A549 (cell line): ENCODE results near the gene SINHCAF. TPM values are rescaled to one million over a fixed set of nuclear protein-coding genes. Genes with fewer than 3 reads are reported as not detected.
A peak's percentile ranks its signal among the peaks of the same experiment; 100 is the strongest.

Source experiments
- ATAC-seq, 2 experiments: fragments of 200-7000 bp in 1 of 2; fragments of >200 bp in 1 of 2; cut with Nextera tagmentation in 1 of 2; cut with Tn5 transposase in 1 of 2; 3 replicates each; pipeline versions ENCODE4 v1.8.0 to v1.9.1; 2018 to 2020; ENCODE audit warnings: mild to moderate bottlenecking in 1 of 2, moderate library complexity in 1 of 2
- CTCF ChIA-PET: fragments of 300-600 bp; sonication (Branson Sonifier 250); formaldehyde crosslinking; extraction: SDS; loops from one replicate; lab custom pipeline; 2021; ENCODE audit warnings: antibody characterized with exemption, inconsistent platforms; lab: Yijun Ruan, JAX
- POLR2A ChIA-PET: fragments of 350-600 bp; formaldehyde crosslinking; extraction: SDS; loops from one replicate; lab custom pipeline; 2021; ENCODE audit warnings: antibody characterized with exemption, inconsistent platforms; lab: Yijun Ruan, JAX
- DNase-seq, 2 experiments: peaks; one replicate each; pipeline versions ENCODE4 v3.0.0 to v3.0.0-alpha.2; 2011 to 2016; ENCODE audit warnings: low read depth in 1 of 2, low spot score in 1 of 2
- FAIRE-seq: peaks from 2 replicates; lab custom pipeline; 2011; peaks lifted over from hg19 to GRCh38; lab: Jason Lieb, UNC
- H3K27ac ChIP-seq, 2 experiments: fragments of >200 bp; sonication (Bioruptor Twin); formaldehyde crosslinking; 3 replicates each; pipeline ENCODE4 v1.5.1; 2016 to 2017
- H3K4me1 ChIP-seq: fragments of >200 bp; sonication (Bioruptor Twin); formaldehyde crosslinking; 3 replicates; pipeline ENCODE4 v1.6.1; 2016
- H3K4me2 ChIP-seq: fragments of >200 bp; sonication (Bioruptor Twin); formaldehyde crosslinking; 3 replicates; pipeline ENCODE4 v1.6.1; 2016
- H3K4me3 ChIP-seq: fragments of >200 bp; sonication (Bioruptor Twin); formaldehyde crosslinking; 3 replicates; pipeline ENCODE4 v1.5.1; 2016
- H3K9me3 ChIP-seq: fragments of >200 bp; sonication (Bioruptor Twin); formaldehyde crosslinking; 3 replicates; pipeline ENCODE4 v1.6.1; 2016
- CBX8 ChIP-seq: fragments of 200-600 bp; sonication (generic); IDR thresholded peaks from 2 replicates; pipeline ENCODE4 v1.6.1; 2016
- CEBPB ChIP-seq, 2 experiments: fragments of >200 bp in 1 of 2; sonication (Bioruptor Twin) in 1 of 2; formaldehyde crosslinking in 1 of 2; IDR thresholded peaks; 2 replicates each; pipeline ENCODE4 v1.6.1; 2012 to 2016
- EHF ChIP-seq: fragments of 250-450 bp; sonication (Bioruptor Pico); IDR thresholded peaks from 2 replicates; pipeline ENCODE4 v1.5.0; 2020; ENCODE audit warnings: mild to moderate bottlenecking
- EHMT2 ChIP-seq: fragments of 200-600 bp; sonication (generic); IDR thresholded peaks from 2 replicates; pipeline ENCODE4 v1.6.1; 2016; ENCODE audit warnings: antibody characterized with exemption, low read depth, mild to moderate bottlenecking, moderate library complexity
- EP300 ChIP-seq, 2 experiments: fragments of >200 bp; sonication (Bioruptor Twin); formaldehyde crosslinking; IDR thresholded peaks; 2 replicates in 1 of 2; 3 replicates in 1 of 2; pipeline ENCODE4 v1.6.1; 2016 to 2017
- ESRRA ChIP-seq: fragments of 150-350 bp; IDR thresholded peaks from 2 replicates; pipeline ENCODE4 v1.6.1; 2014; ENCODE audit warnings: mild to moderate bottlenecking, low read length, borderline replicate concordance
- HOXB13 ChIP-seq: fragments of 250-450 bp; sonication (Bioruptor Pico); IDR thresholded peaks from 2 replicates; pipeline ENCODE4 v1.5.0; 2020; ENCODE audit warnings: low read depth, mild to moderate bottlenecking, moderate library complexity
- JUN ChIP-seq, 2 experiments: fragments of >200 bp; sonication (Bioruptor Twin); formaldehyde crosslinking; IDR thresholded peaks; 2 replicates in 1 of 2; 3 replicates in 1 of 2; pipeline ENCODE4 v1.6.1; 2016 to 2017
- KDM5A ChIP-seq: fragments of 200-600 bp; sonication (generic); IDR thresholded peaks from 2 replicates; pipeline ENCODE4 v1.6.1; 2016; ENCODE audit warnings: antibody characterized with exemption, mild to moderate bottlenecking
- MAFK ChIP-seq: fragments of 450-650 bp; IDR thresholded peaks from 2 replicates; pipeline ENCODE4 v1.6.1; 2014; ENCODE audit not compliant: partially characterized antibody
- MAZ ChIP-seq: fragments of 150-350 bp; IDR thresholded peaks from 2 replicates; pipeline ENCODE4 v1.6.1; 2014; ENCODE audit warnings: antibody characterized with exemption, low read depth, low read length, borderline replicate concordance
- MYC ChIP-seq: IDR thresholded peaks from 2 replicates; pipeline ENCODE4 v1.6.1; 2012; ENCODE audit warnings: mild to moderate bottlenecking, inconsistent platforms, low read length, improper control_type of control experiment, borderline replicate concordance
- NFE2L2 ChIP-seq: fragments of 150-350 bp; conservative IDR thresholded peaks from 2 replicates; pipeline ENCODE4 v1.6.1; 2014; ENCODE audit warnings: low read length
- POLR2A ChIP-seq: IDR thresholded peaks from 2 replicates; pipeline ENCODE4 v1.6.1; 2012; ENCODE audit warnings: mild to moderate bottlenecking, low read length
- RARB ChIP-seq: fragments of 250-450 bp; sonication (Bioruptor Pico); IDR thresholded peaks from 2 replicates; pipeline ENCODE4 v1.8.0; 2021; ENCODE audit warnings: mild to moderate bottlenecking, moderate library complexity
- RCOR1 ChIP-seq: fragments of 150-350 bp; IDR thresholded peaks from 2 replicates; pipeline ENCODE4 v1.6.1; 2014; ENCODE audit warnings: antibody characterized with exemption, low read length, low read depth
- RFX5 ChIP-seq: fragments of 450-650 bp; IDR thresholded peaks from 2 replicates; pipeline ENCODE4 v1.7.1; 2014; ENCODE audit warnings: antibody characterized with exemption, mild to moderate bottlenecking, moderate library complexity
- SMC3 ChIP-seq: fragments of >200 bp; sonication (Bioruptor Twin); formaldehyde crosslinking; IDR thresholded peaks from 3 replicates; pipeline ENCODE4 v1.6.1; 2018; ENCODE audit warnings: inconsistent platforms
- TP53 ChIP-seq: fragments of 250-450 bp; sonication (Bioruptor Pico); IDR thresholded peaks from 2 replicates; pipeline ENCODE4 v1.5.0; 2021; ENCODE audit warnings: mild to moderate bottlenecking, moderate library complexity
- ZC3H11A ChIP-seq: fragments of 450-650 bp; IDR thresholded peaks from 2 replicates; pipeline ENCODE4 v1.6.1; 2014; ENCODE audit warnings: antibody characterized with exemption, mild to moderate bottlenecking
- ZSCAN20 ChIP-seq: fragments of 250-450 bp; sonication (Bioruptor Pico); IDR thresholded peaks from 2 replicates; pipeline ENCODE4 v1.8.0; 2022; ENCODE audit warnings: mild to moderate bottlenecking, moderate library complexity
- WGBS: methylation state at CpG from one replicate; pipeline ENCODE4 v1.1.6; 2017; ENCODE audit errors: missing lambda C conversion rate; 5-methylcytosine and 5-hydroxymethylcytosine counted together
- polyA plus RNA-seq, 4 experiments: library from polyadenylated mRNA; depleted of rRNA in 3 of 4; stranded (reverse); fragments of >200 nt; fragmentation: RNase III in 1 of 4; extraction: RNeasy Plus Mini Kit Qiagen cat#74134 plus additional on column Dnase treatment in 1 of 4; gene quantifications; 2 replicates in 3 of 4; 3 replicates in 1 of 4; pipeline ENCODE4 v1.2.3, GENCODE V29; 2011 to 2017
- TF ChIP-seq, protein P1 (sequence below): fragments of 200-600 bp; sonication (generic); IDR thresholded peaks from 2 replicates; pipeline ENCODE4 v1.6.1; 2016; ENCODE audit warnings: antibody characterized with exemption, mild to moderate bottlenecking, moderate library complexity
- TF ChIP-seq, protein P2 (sequence below): IDR thresholded peaks from 2 replicates; pipeline ENCODE4 v1.6.1; 2012; ENCODE audit warnings: low read depth, borderline replicate concordance
- TF ChIP-seq, protein P3 (sequence below): fragments of 150-350 bp; IDR thresholded peaks from 2 replicates; pipeline ENCODE4 v1.6.1; 2014; ENCODE audit warnings: low read depth, mild to moderate bottlenecking, low read length
- TF ChIP-seq, protein P4 (sequence below): fragments of >200 bp; sonication (Bioruptor Twin); formaldehyde crosslinking; IDR thresholded peaks from 3 replicates; pipeline ENCODE4 v1.6.1; 2016
- TF ChIP-seq, protein P5 (sequence below): IDR thresholded peaks from 2 replicates; pipeline ENCODE4 v1.6.1; 2012
- TF ChIP-seq, protein P6 (sequence below): IDR thresholded peaks from 2 replicates; pipeline ENCODE4 v1.6.1; 2012
- TF ChIP-seq, protein P7 (sequence below): fragments of 250-450 bp; sonication (Bioruptor Pico); IDR thresholded peaks from 2 replicates; pipeline ENCODE4 v1.5.0; 2021; ENCODE audit warnings: mild to moderate bottlenecking, moderate library complexity, borderline replicate concordance

SINHCAF gene
- polyA plus RNA-seq, 2 of the 4 experiments (the other 2 are of a cell fraction): 38.8 to 106 TPM

DNA sequence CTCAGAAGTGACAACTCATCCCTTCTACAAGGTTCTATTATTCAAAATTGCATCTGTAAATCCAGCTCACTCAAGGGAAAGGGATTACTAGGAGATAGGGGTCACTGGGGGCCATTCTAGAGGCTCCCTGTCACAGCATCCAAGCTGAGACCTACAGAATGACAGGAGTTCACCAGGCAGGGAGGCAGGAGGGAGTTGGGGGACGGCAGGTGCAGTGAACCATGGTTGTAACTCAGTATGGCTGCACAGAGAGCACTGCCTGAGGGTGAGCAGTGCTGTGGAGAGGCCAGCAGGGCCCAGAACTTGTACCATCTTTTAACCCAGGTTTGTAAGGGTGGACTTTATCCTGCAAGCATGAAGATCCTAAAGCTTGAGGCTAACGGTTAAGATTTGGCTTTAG lies 37.9 kb upstream of the SINHCAF start:
- TF ChIP-seq TP53 (CRISPR knock-in tag) (no peak), NFE2L2 (no peak), ZC3H11A (no peak), MAZ (no peak), RFX5 (no peak), HOXB13 (CRISPR knock-in tag) (no peak), JUN (IDR thresholded peaks at IDR 0.05) (no peak), RARB (CRISPR knock-in tag) (no peak), KDM5A (no peak), RCOR1 (no peak), MAFK (no peak), CEBPB (IDR thresholded peaks at IDR 0.05) (no peak), EP300 (IDR thresholded peaks at IDR 0.05) (no peak), POLR2A (no peak)
- TF ChIP-seq, protein P1, sequence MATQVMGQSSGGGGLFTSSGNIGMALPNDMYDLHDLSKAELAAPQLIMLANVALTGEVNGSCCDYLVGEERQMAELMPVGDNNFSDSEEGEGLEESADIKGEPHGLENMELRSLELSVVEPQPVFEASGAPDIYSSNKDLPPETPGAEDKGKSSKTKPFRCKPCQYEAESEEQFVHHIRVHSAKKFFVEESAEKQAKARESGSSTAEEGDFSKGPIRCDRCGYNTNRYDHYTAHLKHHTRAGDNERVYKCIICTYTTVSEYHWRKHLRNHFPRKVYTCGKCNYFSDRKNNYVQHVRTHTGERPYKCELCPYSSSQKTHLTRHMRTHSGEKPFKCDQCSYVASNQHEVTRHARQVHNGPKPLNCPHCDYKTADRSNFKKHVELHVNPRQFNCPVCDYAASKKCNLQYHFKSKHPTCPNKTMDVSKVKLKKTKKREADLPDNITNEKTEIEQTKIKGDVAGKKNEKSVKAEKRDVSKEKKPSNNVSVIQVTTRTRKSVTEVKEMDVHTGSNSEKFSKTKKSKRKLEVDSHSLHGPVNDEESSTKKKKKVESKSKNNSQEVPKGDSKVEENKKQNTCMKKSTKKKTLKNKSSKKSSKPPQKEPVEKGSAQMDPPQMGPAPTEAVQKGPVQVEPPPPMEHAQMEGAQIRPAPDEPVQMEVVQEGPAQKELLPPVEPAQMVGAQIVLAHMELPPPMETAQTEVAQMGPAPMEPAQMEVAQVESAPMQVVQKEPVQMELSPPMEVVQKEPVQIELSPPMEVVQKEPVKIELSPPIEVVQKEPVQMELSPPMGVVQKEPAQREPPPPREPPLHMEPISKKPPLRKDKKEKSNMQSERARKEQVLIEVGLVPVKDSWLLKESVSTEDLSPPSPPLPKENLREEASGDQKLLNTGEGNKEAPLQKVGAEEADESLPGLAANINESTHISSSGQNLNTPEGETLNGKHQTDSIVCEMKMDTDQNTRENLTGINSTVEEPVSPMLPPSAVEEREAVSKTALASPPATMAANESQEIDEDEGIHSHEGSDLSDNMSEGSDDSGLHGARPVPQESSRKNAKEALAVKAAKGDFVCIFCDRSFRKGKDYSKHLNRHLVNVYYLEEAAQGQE: no peak
- TF ChIP-seq, protein P2, sequence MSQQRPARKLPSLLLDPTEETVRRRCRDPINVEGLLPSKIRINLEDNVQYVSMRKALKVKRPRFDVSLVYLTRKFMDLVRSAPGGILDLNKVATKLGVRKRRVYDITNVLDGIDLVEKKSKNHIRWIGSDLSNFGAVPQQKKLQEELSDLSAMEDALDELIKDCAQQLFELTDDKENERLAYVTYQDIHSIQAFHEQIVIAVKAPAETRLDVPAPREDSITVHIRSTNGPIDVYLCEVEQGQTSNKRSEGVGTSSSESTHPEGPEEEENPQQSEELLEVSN: no peak
- TF ChIP-seq, protein P3, sequence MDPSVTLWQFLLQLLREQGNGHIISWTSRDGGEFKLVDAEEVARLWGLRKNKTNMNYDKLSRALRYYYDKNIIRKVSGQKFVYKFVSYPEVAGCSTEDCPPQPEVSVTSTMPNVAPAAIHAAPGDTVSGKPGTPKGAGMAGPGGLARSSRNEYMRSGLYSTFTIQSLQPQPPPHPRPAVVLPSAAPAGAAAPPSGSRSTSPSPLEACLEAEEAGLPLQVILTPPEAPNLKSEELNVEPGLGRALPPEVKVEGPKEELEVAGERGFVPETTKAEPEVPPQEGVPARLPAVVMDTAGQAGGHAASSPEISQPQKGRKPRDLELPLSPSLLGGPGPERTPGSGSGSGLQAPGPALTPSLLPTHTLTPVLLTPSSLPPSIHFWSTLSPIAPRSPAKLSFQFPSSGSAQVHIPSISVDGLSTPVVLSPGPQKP: no peak
- TF ChIP-seq, protein P4, sequence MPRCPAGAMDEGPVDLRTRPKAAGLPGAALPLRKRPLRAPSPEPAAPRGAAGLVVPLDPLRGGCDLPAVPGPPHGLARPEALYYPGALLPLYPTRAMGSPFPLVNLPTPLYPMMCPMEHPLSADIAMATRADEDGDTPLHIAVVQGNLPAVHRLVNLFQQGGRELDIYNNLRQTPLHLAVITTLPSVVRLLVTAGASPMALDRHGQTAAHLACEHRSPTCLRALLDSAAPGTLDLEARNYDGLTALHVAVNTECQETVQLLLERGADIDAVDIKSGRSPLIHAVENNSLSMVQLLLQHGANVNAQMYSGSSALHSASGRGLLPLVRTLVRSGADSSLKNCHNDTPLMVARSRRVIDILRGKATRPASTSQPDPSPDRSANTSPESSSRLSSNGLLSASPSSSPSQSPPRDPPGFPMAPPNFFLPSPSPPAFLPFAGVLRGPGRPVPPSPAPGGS: no peak
- TF ChIP-seq, protein P5, sequence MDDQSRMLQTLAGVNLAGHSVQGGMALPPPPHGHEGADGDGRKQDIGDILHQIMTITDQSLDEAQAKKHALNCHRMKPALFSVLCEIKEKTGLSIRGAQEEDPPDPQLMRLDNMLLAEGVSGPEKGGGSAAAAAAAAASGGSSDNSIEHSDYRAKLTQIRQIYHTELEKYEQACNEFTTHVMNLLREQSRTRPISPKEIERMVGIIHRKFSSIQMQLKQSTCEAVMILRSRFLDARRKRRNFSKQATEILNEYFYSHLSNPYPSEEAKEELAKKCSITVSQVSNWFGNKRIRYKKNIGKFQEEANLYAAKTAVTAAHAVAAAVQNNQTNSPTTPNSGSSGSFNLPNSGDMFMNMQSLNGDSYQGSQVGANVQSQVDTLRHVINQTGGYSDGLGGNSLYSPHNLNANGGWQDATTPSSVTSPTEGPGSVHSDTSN: no peak
- TF ChIP-seq, protein P6, sequence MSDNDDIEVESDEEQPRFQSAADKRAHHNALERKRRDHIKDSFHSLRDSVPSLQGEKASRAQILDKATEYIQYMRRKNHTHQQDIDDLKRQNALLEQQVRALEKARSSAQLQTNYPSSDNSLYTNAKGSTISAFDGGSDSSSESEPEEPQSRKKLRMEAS: no peak
- no peak for FAIRE-seq
- Histone ChIP-seq H3K9me3 (no peaks in the 10 kb centered on the region), H3K4me2 (no peak overlapping the region), H3K4me3 (no peak overlapping the region), H3K4me1 (peaks cover 8% of the 10 kb centered on the region), H3K27ac (no peak overlapping the region)
- DNase-seq: no peak
- no peak for ATAC-seq
- ChIA-PET POLR2A (no interaction called here), CTCF (interaction anchor here (0.6 to 2.5 kb wide), 6 partner anchors 9 to 26 kb away, joined by 3 to 10 read pairs (median 4); no protein-coding TSS in a partner anchor)
- 57% methylated on average over 2 of the region's 2 CpGs for WGBS

DNA sequence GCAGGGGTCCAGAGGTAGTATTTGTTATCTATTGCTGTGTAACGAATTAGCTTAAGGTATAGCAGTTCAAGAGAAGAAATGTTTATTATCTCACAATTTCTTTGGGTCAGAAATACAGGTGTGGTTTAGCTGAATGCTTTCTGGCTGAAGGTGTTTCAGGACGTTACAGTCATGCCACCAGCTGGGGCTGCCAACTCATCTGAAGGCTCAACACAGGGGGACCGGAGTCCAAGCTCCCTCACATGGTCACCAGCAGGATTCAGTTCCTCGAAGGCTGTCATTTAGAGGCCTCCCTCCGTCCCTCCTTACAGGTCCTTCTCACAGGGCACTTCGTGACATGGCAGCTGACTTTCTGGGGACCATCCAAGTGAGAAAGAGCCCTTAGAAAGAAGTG lies 37.5 kb upstream of the SINHCAF start:
- ChIA-PET CTCF (interaction anchor here (0.6 to 2.5 kb wide), 8 partner anchors 10 to 261 kb away, joined by 3 to 10 read pairs (median 4); no protein-coding TSS in a partner anchor), POLR2A (interaction anchor here (1.1 kb wide), 1 partner anchor 37 kb away, joined by 4 read pairs; no protein-coding TSS in a partner anchor)
- H3K4me2 ChIP-seq: no peak overlapping the region
- peaks cover 6% of the 10 kb centered on the region; the same call in 2 of the 3 replicates for H3K4me1 ChIP-seq
- no peak overlapping the region for H3K4me3 ChIP-seq
- H3K9me3 ChIP-seq: no peaks in the 10 kb centered on the region
- no peak overlapping the region for H3K27ac ChIP-seq
- ATAC-seq (peak; percentile 6 to 14; a peak in 2 of 6 replicates), DNase-seq (no peak), FAIRE-seq (no peak)
- 64% methylated on average over 6 of the region's 6 CpGs for WGBS
- TF ChIP-seq ESRRA: no peak
- no peak for TF ChIP-seq CBX8
- TF ChIP-seq, protein P2: no peak
- no peak for TF ChIP-seq ZSCAN20 (CRISPR knock-in tag)
- no peak for TF ChIP-seq KDM5A
- no peak for TF ChIP-seq EHF (CRISPR knock-in tag)
- no peak for TF ChIP-seq SMC3
- no peak for TF ChIP-seq ZC3H11A
- TF ChIP-seq, protein P7, sequence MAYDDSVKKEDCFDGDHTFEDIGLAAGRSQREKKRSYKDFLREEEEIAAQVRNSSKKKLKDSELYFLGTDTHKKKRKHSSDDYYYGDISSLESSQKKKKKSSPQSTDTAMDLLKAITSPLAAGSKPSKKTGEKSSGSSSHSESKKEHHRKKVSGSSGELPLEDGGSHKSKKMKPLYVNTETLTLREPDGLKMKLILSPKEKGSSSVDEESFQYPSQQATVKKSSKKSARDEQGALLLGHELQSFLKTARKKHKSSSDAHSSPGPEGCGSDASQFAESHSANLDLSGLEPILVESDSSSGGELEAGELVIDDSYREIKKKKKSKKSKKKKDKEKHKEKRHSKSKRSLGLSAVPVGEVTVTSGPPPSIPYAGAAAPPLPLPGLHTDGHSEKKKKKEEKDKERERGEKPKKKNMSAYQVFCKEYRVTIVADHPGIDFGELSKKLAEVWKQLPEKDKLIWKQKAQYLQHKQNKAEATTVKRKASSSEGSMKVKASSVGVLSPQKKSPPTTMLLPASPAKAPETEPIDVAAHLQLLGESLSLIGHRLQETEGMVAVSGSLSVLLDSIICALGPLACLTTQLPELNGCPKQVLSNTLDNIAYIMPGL: no peak
- no peak for TF ChIP-seq EHMT2
- TF ChIP-seq NFE2L2: no peak
- no peak for TF ChIP-seq MYC
- no peak for TF ChIP-seq MAFK
- no peak for TF ChIP-seq RFX5
